Fibroblast of villous mesenchyme (primary cell): Measurements from ENCODE around the gene HAGH. TPM values are rescaled to one million over a fixed set of nuclear protein-coding genes. Genes with fewer than 3 reads are reported as not detected.

Experiments used
- DNase-seq: peaks from one replicate; pipeline ENCODE4 v3.0.0-alpha.2; 2010; ENCODE audit warnings: low read depth
- H3K4me3 ChIP-seq: 2 replicates; pipeline ENCODE4 v1.5.1; 2011; ENCODE audit warnings: low read depth, mild to moderate bottlenecking, low read length
- CTCF ChIP-seq: IDR thresholded peaks from 2 replicates; pipeline ENCODE4 v1.5.1; 2012; ENCODE audit warnings: low read depth, mild to moderate bottlenecking, low read length; ENCODE audit not compliant: insufficient read depth
- total RNA-seq: library from RNA; depleted of rRNA; stranded (reverse); fragments of >200 nt; gene quantifications from 2 replicates; pipeline ENCODE4 v1.2.3, GENCODE V29; 2012

Gene HAGH
- total RNA-seq, 1 donor = 24.6 TPM

- DNase-seq = peak; percentile 66
- TF ChIP-seq CTCF = peak; percentile 50
- no peak overlapping the region for H3K4me3 ChIP-seq
Measured at GRCh38 chr16:1863681-1864460, 37.2 kb upstream of the HAGH start.

- DNase-seq = no peak
- no peak for TF ChIP-seq CTCF
- no peak overlapping the region for H3K4me3 ChIP-seq
Measured at GRCh38 chr16:1862394-1862793, 35.8 kb upstream of the HAGH start.

DNA sequence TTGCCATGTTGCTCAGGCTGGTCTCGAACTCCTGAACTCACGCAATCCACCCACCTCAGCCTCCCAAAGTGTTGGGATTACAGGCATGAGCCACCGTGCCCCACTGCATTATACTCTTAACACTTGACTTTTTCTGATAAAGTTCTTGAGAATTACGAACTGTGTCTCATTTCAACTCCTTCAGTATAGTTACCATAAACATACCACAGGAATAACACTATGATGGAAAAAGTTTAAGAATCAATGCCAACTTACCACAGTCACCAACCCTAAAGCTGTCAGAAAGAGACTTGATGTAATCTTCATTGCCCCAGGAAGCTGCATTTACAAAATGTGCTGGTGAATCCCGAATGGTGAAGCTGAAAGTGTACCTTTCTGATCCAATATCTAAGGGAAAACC, 35.1 kb upstream of the HAGH start:
- H3K4me3 ChIP-seq = no peak overlapping the region
- no peak for TF ChIP-seq CTCF
- DNase-seq = no peak

GRCh38 chr16:1859650-1860049, 33.0 kb upstream of the HAGH start:
- no peak for TF ChIP-seq CTCF

DNA sequence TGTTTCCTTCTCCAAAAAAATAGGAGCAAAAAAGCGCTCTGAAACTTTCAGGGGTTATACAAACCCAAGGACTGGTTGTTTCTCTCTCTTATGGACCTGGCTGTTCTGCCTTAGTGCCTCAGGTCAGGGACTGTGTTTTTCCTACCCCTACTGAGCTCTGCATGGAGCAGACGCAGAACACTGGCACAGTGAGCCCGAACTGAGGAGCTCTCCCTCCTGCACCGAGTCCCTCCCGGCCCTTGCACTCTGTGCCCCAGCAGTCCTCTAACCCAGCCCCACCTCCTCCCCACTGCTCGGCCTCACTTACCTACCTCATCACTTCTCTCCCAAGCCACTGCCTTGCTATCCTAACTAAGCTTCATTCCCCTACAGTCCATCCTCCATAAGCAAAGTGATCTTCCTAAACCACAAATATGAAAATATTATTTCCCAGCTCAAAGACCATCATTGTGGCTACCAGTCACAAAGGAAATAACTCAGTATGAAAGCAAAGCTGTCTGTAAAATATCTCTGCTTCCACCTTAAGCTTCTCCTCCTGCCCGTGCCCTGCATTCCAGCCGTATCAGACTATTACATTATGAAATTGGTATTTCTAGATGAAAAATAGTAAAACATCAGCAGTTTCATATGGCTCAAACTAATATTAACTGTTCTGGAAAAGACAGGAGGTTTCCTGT, 31.7 kb upstream of the HAGH start:
- TF ChIP-seq CTCF = no peak
- no peak overlapping the region for H3K4me3 ChIP-seq
- DNase-seq = no peak

More at GRCh38 chr16:1859650-1860049, 33.0 kb upstream of the HAGH start:
- H3K4me3 ChIP-seq = no peak overlapping the region
- no peak for DNase-seq

- no peak overlapping the region for H3K4me3 ChIP-seq
- no peak for DNase-seq
- TF ChIP-seq CTCF = no peak
Measured at GRCh38 chr16:1857433-1858097, 30.9 kb upstream of the HAGH start.
